Measurements from ENCODE around the gene SMARCE1. TPM values are rescaled to one million over a fixed set of nuclear protein-coding genes. Genes with fewer than 3 reads are reported as not detected.

The SMARCE1 gene
- polyA plus RNA-seq, 1 donor (not counting 4 experiments of a cell fraction or from before 2014, with no cell fraction given), result 60.6 TPM

DNA sequence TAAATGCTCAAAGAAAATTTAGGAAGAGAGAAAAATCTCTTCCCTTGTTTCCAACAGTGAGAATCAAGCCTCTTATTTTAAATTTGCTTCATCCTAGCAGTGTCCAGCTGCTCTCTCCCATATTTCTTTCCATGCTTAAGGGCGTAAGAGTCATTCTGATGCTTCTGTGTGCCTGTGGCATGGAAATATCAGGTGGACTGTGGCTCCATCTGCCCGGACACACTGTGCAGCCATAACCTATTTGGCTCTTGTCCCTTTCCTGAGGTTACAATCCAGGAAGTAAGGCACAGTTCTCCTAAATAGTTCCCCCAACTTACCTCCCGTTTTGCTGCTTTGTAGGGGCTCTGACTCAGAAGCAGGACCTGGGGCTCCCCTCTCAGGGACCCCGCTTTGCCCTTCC, 23.7 kb upstream of the SMARCE1 start:
- Histone ChIP-seq H3K36me3 (ENCODE audit: control insufficient read depth in 2 of 2, extremely low read depth in 1 of 2, insufficient read depth in 2 of 2, low read length in 2 of 2) (no peaks in the 10 kb centered on the region), H3K9me1 (ENCODE audit: control insufficient read depth, extremely low read depth, insufficient read depth, low read length) (no peaks in the 10 kb centered on the region), H3K9ac (ENCODE audit: control insufficient read depth, extremely low read depth, insufficient read depth, low read length) (no peak overlapping the region), H4K20me1 (ENCODE audit: control insufficient read depth, extremely low read depth, insufficient read depth, low read length) (no peaks in the 10 kb centered on the region), H3K9me3 (ENCODE audit: control insufficient read depth, low read depth, low read length) (no peaks in the 10 kb centered on the region), H3K4me3 (ENCODE audit: control insufficient read depth in 2 of 3, extremely low read depth in 1 of 3, insufficient read depth in 2 of 3, low read depth in 1 of 3, low read length in 3 of 3) (no peak overlapping the region), H3K4me2 (ENCODE audit: control insufficient read depth, extremely low read depth, insufficient read depth, low read depth, low read length) (no peak overlapping the region), H2AFZ (ENCODE audit: control insufficient read depth, low read length) (no peak overlapping the region), H3K4me1 (ENCODE audit: control insufficient read depth, extremely low read depth, insufficient read depth, low read length) (no peaks in the 10 kb centered on the region), H3K79me2 (ENCODE audit: control insufficient read depth, insufficient read depth, low read length) (no peaks in the 10 kb centered on the region), H3K27me3 (ENCODE audit: control insufficient read depth, extremely low read depth, insufficient read depth, low read length) (peaks cover 10% of the 10 kb centered on the region), H3K27ac (ENCODE audit: control insufficient read depth, insufficient read depth, low read length) (no peak overlapping the region)
- DNase-seq (ENCODE audit: low read depth, low spot score) (no peak), FAIRE-seq (no peak)
- dilution Hi-C loops (cut with MboI; ENCODE audit: extremely low pct_ligation_motif_present, low sequenced_read_pairs), result no loop called here
- TF ChIP-seq, protein P1, sequence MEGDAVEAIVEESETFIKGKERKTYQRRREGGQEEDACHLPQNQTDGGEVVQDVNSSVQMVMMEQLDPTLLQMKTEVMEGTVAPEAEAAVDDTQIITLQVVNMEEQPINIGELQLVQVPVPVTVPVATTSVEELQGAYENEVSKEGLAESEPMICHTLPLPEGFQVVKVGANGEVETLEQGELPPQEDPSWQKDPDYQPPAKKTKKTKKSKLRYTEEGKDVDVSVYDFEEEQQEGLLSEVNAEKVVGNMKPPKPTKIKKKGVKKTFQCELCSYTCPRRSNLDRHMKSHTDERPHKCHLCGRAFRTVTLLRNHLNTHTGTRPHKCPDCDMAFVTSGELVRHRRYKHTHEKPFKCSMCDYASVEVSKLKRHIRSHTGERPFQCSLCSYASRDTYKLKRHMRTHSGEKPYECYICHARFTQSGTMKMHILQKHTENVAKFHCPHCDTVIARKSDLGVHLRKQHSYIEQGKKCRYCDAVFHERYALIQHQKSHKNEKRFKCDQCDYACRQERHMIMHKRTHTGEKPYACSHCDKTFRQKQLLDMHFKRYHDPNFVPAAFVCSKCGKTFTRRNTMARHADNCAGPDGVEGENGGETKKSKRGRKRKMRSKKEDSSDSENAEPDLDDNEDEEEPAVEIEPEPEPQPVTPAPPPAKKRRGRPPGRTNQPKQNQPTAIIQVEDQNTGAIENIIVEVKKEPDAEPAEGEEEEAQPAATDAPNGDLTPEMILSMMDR (optimal IDR thresholded peaks at IDR 0.05 in 1 of 3, IDR thresholded peaks at IDR 0.05 in 1 of 3, conservative IDR thresholded peaks at IDR 0.05 in 1 of 3; ENCODE audit: extremely low read depth in 1 of 3, insufficient read depth in 2 of 3, low read length in 3 of 3), result no peak
- no peak for TF ChIP-seq EZH2 (IDR thresholded peaks at IDR 0.05; ENCODE audit: low read length)

DNA sequence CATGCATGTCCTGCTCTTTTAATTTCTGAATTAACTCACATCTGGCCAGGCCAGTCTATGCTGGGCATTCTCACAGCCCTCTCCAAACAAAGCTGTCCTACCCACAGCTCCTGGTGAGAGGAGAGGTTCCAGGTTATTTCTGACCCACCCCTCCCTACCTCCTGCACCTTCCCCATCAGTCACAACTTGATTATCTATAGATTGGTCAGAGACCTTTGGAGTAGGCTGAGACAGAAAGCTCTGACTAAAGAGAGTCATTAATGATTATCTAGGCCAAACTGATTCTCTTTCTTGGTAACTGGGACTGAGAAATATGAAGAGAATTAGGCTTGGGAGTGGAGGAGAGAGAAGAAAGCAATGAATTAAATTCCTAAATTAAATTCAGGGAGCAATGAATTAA, 18.7 kb upstream of the SMARCE1 start:
- no peak for FAIRE-seq

More for the DNA sequence above, 18.7 kb upstream of the SMARCE1 start:
- Histone ChIP-seq H3K79me2 (ENCODE audit: control insufficient read depth, insufficient read depth, low read length) (no peaks in the 10 kb centered on the region), H3K36me3 (ENCODE audit: control insufficient read depth in 2 of 2, extremely low read depth in 1 of 2, insufficient read depth in 2 of 2, low read length in 2 of 2) (no peaks in the 10 kb centered on the region), H3K9me3 (ENCODE audit: control insufficient read depth, low read depth, low read length) (no peaks in the 10 kb centered on the region), H3K9me1 (ENCODE audit: control insufficient read depth, extremely low read depth, insufficient read depth, low read length) (no peaks in the 10 kb centered on the region), H3K27me3 (ENCODE audit: control insufficient read depth, extremely low read depth, insufficient read depth, low read length) (no peaks in the 10 kb centered on the region), H2AFZ (ENCODE audit: control insufficient read depth, low read length) (no peak overlapping the region), H3K4me3 (ENCODE audit: control insufficient read depth in 2 of 3, extremely low read depth in 1 of 3, insufficient read depth in 2 of 3, low read depth in 1 of 3, low read length in 3 of 3) (no peak overlapping the region), H4K20me1 (ENCODE audit: control insufficient read depth, extremely low read depth, insufficient read depth, low read length) (no peaks in the 10 kb centered on the region), H3K4me2 (ENCODE audit: control insufficient read depth, extremely low read depth, insufficient read depth, low read depth, low read length) (no peak overlapping the region), H3K4me1 (ENCODE audit: control insufficient read depth, extremely low read depth, insufficient read depth, low read length) (peaks cover 4% of the 10 kb centered on the region), H3K9ac (ENCODE audit: control insufficient read depth, extremely low read depth, insufficient read depth, low read length) (no peak overlapping the region), H3K27ac (ENCODE audit: control insufficient read depth, insufficient read depth, low read length) (no peak overlapping the region)
- TF ChIP-seq, protein P1 (optimal IDR thresholded peaks at IDR 0.05 in 1 of 3, IDR thresholded peaks at IDR 0.05 in 1 of 3, conservative IDR thresholded peaks at IDR 0.05 in 1 of 3; ENCODE audit: extremely low read depth in 1 of 3, insufficient read depth in 2 of 3, low read length in 3 of 3), result no peak
- dilution Hi-C loops (cut with MboI; ENCODE audit: extremely low pct_ligation_motif_present, low sequenced_read_pairs), result no loop called here
- DNase-seq (ENCODE audit: low read depth, low spot score), result no peak
